Measurements from ENCODE around the gene RNF207. TPM values are rescaled to one million over a fixed set of nuclear protein-coding genes. Genes with fewer than 3 reads are reported as not detected.
A peak's percentile ranks its signal among the peaks of the same experiment; 100 is the strongest.

RNF207 gene
- total and polyA plus RNA-seq, 2 donors (not counting 3 experiments of a cell fraction or from before 2014, with no cell fraction given) = 3.2 to 8.2 TPM

- Histone ChIP-seq H3K4me1 (ENCODE audit: control insufficient read depth, extremely low read depth, insufficient read depth, low read length) (no peaks in the 10 kb centered on the region), H3K9me1 (replicated peaks; ENCODE audit: control insufficient read depth, extremely low read depth, insufficient read depth, low read length) (no peaks in the 10 kb centered on the region), H3K36me3 (ENCODE audit: control insufficient read depth in 2 of 2, extremely low read depth in 1 of 2, insufficient read depth in 2 of 2, low read length in 2 of 2) (no peaks in the 10 kb centered on the region), H4K20me1 (replicated peaks; ENCODE audit: control insufficient read depth, extremely low read depth, insufficient read depth, low read length) (no peaks in the 10 kb centered on the region), H3K79me2 (ENCODE audit: control insufficient read depth, insufficient read depth, low read length) (no peaks in the 10 kb centered on the region), H3K4me2 (ENCODE audit: insufficient read depth, low read length) (no peak overlapping the region), H3K27ac (ENCODE audit: insufficient read depth, low read depth, low read length) (no peak overlapping the region), H2AFZ (ENCODE audit: low read depth, low read length) (no peak overlapping the region), H3K4me3 (replicated peaks in 1 of 3; ENCODE audit: insufficient read depth in 1 of 3, low read depth in 1 of 3, low read length in 3 of 3) (no peak overlapping the region), H3K27me3 (ENCODE audit: control insufficient read depth in 2 of 2, insufficient read depth in 2 of 2, low read length in 2 of 2) (peaks cover 27 to 36% of the 10 kb centered on the region in 2 experiments), H3K9ac (replicated peaks; ENCODE audit: extremely low read depth, insufficient read depth, low read length) (no peak overlapping the region), H3K9me3 (replicated peaks; ENCODE audit: control insufficient read depth, insufficient read depth, low read length) (no peaks in the 10 kb centered on the region)
- peak; percentile 96 for TF ChIP-seq EZH2 (IDR thresholded peaks at IDR 0.05; ENCODE audit: borderline replicate concordance, low read depth, low read length, severe bottlenecking)
- no peak for TF ChIP-seq POLR2A (IDR thresholded peaks at IDR 0.05; ENCODE audit: low read depth, low read length)
- FAIRE-seq (no peak), DNase-seq (ENCODE audit: low read depth, low spot score) (no peak)
- ChIA-PET CTCF (interaction anchor here (0.9 kb wide), 1 partner anchor 26 kb away, joined by 5 read pairs; no protein-coding TSS in a partner anchor), POLR2A (no interaction called here)
- intact Hi-C loops (cut with micrococcal nuclease) (no loop called here), dilution Hi-C loops (cut with MboI; ENCODE audit: extremely low pct_ligation_motif_present, low sequenced_read_pairs) (no loop called here)
- no TSS peak for BruUV-seq (replicated peaks)
Measured at GRCh38 chr1:6178751-6179563, 27.0 kb upstream of the RNF207 start.

- H3K36me3 ChIP-seq (ENCODE audit: control insufficient read depth in 2 of 2, extremely low read depth in 1 of 2, insufficient read depth in 2 of 2, low read length in 2 of 2) = peaks cover 0 to 3% of the 10 kb centered on the region in 2 experiments
- no peak overlapping the region for H3K9ac ChIP-seq (replicated peaks; ENCODE audit: extremely low read depth, insufficient read depth, low read length)
- no peaks in the 10 kb centered on the region for H3K9me3 ChIP-seq (replicated peaks; ENCODE audit: control insufficient read depth, insufficient read depth, low read length)
- BruUV-seq (replicated peaks) = no TSS peak
- no peaks in the 10 kb centered on the region for H3K4me1 ChIP-seq (ENCODE audit: control insufficient read depth, extremely low read depth, insufficient read depth, low read length)
- no peak overlapping the region for H3K4me3 ChIP-seq (replicated peaks in 1 of 3; ENCODE audit: insufficient read depth in 1 of 3, low read depth in 1 of 3, low read length in 3 of 3)
- H3K9me1 ChIP-seq (replicated peaks; ENCODE audit: control insufficient read depth, extremely low read depth, insufficient read depth, low read length) = no peaks in the 10 kb centered on the region
- intact Hi-C loops (cut with micrococcal nuclease) (loop anchor here (2.0 kb wide), 2 partner anchors 19 to 121 kb away; partner anchors contain the start of gene RPL22), dilution Hi-C loops (cut with MboI; ENCODE audit: extremely low pct_ligation_motif_present, low sequenced_read_pairs) (no loop called here)
- CTCF ChIA-PET = no interaction called here
- POLR2A ChIA-PET = no interaction called here
- peaks cover 27 to 36% of the 10 kb centered on the region in 2 experiments for H3K27me3 ChIP-seq (ENCODE audit: control insufficient read depth in 2 of 2, insufficient read depth in 2 of 2, low read length in 2 of 2)
- DNase-seq (ENCODE audit: low read depth, low spot score) (no peak), FAIRE-seq (no peak)
- TF ChIP-seq GATA2 (IDR thresholded peaks at IDR 0.05; ENCODE audit: insufficient read depth, insufficient read length, low read depth, low read length) (no peak), EZH2 (IDR thresholded peaks at IDR 0.05; ENCODE audit: borderline replicate concordance, low read depth, low read length, severe bottlenecking) (peak; percentile 71)
- H4K20me1 ChIP-seq (replicated peaks; ENCODE audit: control insufficient read depth, extremely low read depth, insufficient read depth, low read length) = no peaks in the 10 kb centered on the region
- H3K79me2 ChIP-seq (ENCODE audit: control insufficient read depth, insufficient read depth, low read length) = no peaks in the 10 kb centered on the region
- H2AFZ ChIP-seq (ENCODE audit: low read depth, low read length) = no peak overlapping the region
- no peak overlapping the region for H3K27ac ChIP-seq (ENCODE audit: insufficient read depth, low read depth, low read length)
- H3K4me2 ChIP-seq (ENCODE audit: insufficient read depth, low read length) = no peak overlapping the region
Measured at GRCh38 chr1:6179564-6180175, 26.2 kb upstream of the RNF207 start.

Measured in endothelial cell of umbilical vein (primary cell).